HFFc6 (cell line): Measurements from ENCODE around the gene PTPN11. TPM values are rescaled to one million over a fixed set of nuclear protein-coding genes. Genes with fewer than 3 reads are reported as not detected.
"Not testable (repeated sequence)": the region's sequence is repeated elsewhere in the genome, so short reads cannot be mapped to it uniquely, and the experiment has no call there.

Experiments used
- DNase-seq: peaks from one replicate; pipeline ENCODE4 v3.0.0-alpha.2; 2018
- H3K27ac Mint-ChIP-seq: 2 replicates; pipeline ENCODE4 v1.8.0; 2020; ENCODE audit warnings: mild to moderate bottlenecking, mixed read lengths
- H3K27me3 Mint-ChIP-seq: 2 replicates; pipeline ENCODE4 v1.8.0; 2021; ENCODE audit warnings: mild to moderate bottlenecking, moderate library complexity, mixed read lengths; ENCODE audit not compliant: insufficient read depth
- H3K36me3 Mint-ChIP-seq: 2 replicates; pipeline ENCODE4 v1.8.0; 2021; ENCODE audit warnings: low read depth, mixed read lengths
- H3K4me1 Mint-ChIP-seq: 2 replicates; pipeline ENCODE4 v1.8.0; 2020; ENCODE audit warnings: low read depth, mixed read lengths
- H3K4me3 Mint-ChIP-seq: 2 replicates; pipeline ENCODE4 v1.8.0; 2020; ENCODE audit warnings: mild to moderate bottlenecking, moderate library complexity, mixed read lengths
- H3K9me3 Mint-ChIP-seq: 2 replicates; pipeline ENCODE4 v1.8.0; 2020; ENCODE audit warnings: mild to moderate bottlenecking, mixed read lengths
- total RNA-seq, 6 experiments: library from RNA; stranded (reverse); fragmentation: NEBNext Ultra II Directional; extraction: Animal tissue kit (Norgen Biotek cat#: 25700); gene quantifications; 2 replicates in 1 of 6; 3 replicates in 5 of 6; pipeline ENCODE4 v1.2.3, GENCODE V29; 2021
- TF ChIP-seq, protein P1 (sequence below): fragments of 200-600 bp; sonication (generic); IDR thresholded peaks from 2 replicates; pipeline ENCODE4 v1.5.0; 2021; ENCODE audit warnings: antibody characterized with exemption, mild to moderate bottlenecking

Gene PTPN11
- total RNA-seq, 6 experiments from 2014 or later: 132 to 160 (median 144) TPM

DNA sequence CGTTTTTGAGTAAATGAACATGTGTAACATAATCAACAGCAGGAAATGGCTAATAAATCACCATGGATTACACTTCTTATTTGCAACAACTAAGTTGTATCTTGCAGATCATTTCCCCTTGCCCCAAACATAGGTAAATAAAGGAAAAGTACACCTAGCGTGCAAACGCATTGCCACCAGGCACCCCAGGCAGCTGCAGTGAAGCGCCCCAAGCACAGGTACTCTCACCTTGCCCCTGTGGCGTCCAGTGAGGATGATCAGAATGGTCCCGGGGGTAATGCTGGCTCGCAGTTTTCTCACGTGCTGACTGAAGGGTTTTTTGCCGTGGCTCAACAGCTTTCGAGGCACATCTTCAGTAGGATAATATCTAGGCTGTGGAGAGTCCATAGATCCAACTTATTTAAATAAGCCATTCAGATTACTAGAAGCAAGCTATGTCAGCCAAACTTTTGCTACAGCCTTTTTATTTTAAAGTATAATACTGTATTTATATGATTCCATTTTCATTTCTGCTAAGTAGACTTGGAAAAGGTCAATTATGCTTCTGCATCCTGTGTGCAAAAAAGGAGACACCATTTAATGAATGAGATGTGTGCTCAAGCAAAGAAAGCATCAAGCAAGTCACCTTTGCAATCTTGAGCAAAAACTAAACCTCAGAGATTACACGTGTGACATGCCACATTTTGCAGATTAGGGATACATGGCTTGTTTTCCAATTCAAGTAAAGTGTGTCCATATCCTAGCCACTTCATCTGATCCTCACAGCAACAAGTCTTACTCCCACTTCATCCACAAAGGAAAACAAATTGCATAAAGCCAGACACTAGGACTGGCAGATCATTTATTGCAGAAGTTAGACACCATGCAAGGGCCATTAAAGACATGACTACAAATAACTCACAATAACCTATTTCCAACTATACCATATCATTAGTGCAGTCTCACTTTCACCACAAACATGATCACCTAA lies 11.9 kb upstream of the PTPN11 start:
- no peak for DNase-seq
- peak overlapping the region; percentile 99 for H3K27ac Mint-ChIP-seq
- peaks cover 13% of the 10 kb centered on the region for H3K9me3 Mint-ChIP-seq
- H3K36me3 Mint-ChIP-seq: peaks cover 45% of the 10 kb centered on the region
- peak overlapping the region; percentile 99 for H3K4me3 Mint-ChIP-seq
- TF ChIP-seq, protein P1, sequence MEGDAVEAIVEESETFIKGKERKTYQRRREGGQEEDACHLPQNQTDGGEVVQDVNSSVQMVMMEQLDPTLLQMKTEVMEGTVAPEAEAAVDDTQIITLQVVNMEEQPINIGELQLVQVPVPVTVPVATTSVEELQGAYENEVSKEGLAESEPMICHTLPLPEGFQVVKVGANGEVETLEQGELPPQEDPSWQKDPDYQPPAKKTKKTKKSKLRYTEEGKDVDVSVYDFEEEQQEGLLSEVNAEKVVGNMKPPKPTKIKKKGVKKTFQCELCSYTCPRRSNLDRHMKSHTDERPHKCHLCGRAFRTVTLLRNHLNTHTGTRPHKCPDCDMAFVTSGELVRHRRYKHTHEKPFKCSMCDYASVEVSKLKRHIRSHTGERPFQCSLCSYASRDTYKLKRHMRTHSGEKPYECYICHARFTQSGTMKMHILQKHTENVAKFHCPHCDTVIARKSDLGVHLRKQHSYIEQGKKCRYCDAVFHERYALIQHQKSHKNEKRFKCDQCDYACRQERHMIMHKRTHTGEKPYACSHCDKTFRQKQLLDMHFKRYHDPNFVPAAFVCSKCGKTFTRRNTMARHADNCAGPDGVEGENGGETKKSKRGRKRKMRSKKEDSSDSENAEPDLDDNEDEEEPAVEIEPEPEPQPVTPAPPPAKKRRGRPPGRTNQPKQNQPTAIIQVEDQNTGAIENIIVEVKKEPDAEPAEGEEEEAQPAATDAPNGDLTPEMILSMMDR: no peak
- peaks cover 9% of the 10 kb centered on the region for H3K27me3 Mint-ChIP-seq
- H3K4me1 Mint-ChIP-seq: peaks cover 36% of the 10 kb centered on the region

DNA sequence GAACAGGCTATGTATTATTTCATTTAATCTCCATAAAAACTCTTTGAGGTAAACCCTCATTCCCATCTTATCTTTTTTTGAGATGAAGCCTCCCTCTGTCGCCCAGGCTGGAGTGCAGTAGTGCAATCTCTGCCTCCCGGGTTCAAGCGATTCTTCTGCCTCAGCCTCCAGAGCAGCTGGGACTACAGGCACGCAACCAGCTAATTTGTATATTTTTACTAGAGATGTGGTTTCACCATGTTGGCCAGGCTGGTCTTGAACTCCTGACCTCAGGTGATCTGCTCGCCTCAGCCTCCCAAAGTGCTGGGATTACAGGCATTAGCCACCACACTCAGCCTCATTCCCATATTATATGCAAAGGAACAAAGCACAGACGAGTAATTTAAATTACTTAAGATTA lies 11.1 kb upstream of the PTPN11 start:
- H3K27ac Mint-ChIP-seq: peak overlapping the region; percentile 99
- peaks cover 45% of the 10 kb centered on the region for H3K36me3 Mint-ChIP-seq
- H3K27me3 Mint-ChIP-seq, DNase-seq: not testable (repeated sequence)
- peaks cover 36% of the 10 kb centered on the region for H3K4me1 Mint-ChIP-seq
- H3K9me3 Mint-ChIP-seq: peaks cover 13% of the 10 kb centered on the region
- peak overlapping the region; percentile 99 for H3K4me3 Mint-ChIP-seq

DNA sequence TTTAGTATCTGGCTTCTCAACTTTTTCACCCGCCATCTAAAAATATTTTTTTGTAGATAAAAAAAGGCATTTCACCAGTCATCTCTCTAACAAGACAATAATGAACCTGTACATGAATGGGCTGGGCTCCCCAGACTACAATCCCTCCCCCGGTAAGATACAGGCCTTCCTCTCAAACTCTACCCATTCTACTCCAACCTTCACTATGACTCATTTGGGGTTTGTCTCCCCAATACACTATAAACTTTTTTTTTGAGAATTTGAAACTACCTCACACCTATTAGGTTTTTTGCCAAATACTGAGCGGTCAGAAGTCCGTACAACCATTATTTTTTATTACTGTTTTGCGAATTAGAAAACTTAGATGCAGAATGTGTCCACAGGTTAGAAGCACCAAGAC lies 10.1 kb upstream of the PTPN11 start:
- DNase-seq: no peak
- TF ChIP-seq, protein P1: no peak
- H3K4me3 Mint-ChIP-seq: peak overlapping the region; percentile 99
- H3K4me1 Mint-ChIP-seq: peaks cover 36% of the 10 kb centered on the region
- peaks cover 13% of the 10 kb centered on the region for H3K9me3 Mint-ChIP-seq
- peaks cover 9% of the 10 kb centered on the region for H3K27me3 Mint-ChIP-seq
- peaks cover 45% of the 10 kb centered on the region for H3K36me3 Mint-ChIP-seq
- H3K27ac Mint-ChIP-seq: peak overlapping the region; percentile 99

DNA sequence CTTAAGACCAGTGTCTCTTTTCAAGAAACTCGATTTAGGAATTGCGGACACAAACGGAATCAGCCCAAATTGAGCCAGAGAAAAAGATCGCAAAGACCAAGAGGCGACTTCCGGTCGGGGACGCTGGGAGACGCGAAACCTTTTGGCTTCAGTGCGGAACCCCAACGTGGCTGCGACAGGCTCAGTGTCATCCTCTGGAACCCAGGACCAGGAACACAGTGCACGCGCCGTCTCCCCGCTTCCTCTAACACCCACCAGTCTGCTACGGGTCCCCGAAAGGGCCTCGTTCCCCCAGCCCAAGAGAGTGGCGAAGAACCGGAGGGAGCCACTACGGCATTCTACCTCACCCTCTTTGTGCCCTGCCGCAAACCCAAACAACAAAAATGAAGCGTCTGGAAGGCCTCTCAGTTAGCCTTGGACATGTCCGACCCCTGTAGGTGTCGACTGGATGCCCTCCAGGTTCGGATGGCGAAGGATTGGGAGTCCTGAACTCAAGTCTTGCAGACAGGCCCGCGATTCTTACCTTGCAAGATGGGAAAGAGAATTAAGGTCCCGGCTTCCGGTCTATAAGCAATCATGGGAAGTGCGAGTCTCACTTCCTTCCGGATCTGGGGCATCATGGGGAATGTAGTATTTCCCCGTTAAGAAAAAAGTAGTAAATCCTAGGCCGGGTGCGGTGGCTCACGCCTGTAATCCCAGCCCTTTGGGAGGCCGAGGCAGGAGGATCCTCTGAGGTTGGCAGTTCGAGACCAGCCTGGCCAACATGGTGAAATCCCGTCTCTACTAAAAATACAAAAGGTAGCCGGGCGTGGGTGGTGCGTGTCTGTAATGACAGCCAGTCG lies 9.5 kb upstream of the PTPN11 start, which contains the start of gene RPL6:
RPL6 (minus strand) TSS at position 542 of the 842 bp plus-strand sequence. CDS start 949 bp downstream, outside the sequence.
- peaks cover 42% of the 10 kb centered on the region for H3K4me1 Mint-ChIP-seq
- TF ChIP-seq, protein P1: no peak
- peaks cover 13% of the 10 kb centered on the region for H3K9me3 Mint-ChIP-seq
- H3K36me3 Mint-ChIP-seq: peaks cover 45% of the 10 kb centered on the region
- H3K4me3 Mint-ChIP-seq: peak within 1 kb of the TSS; percentile 99
- peaks cover 9% of the 10 kb centered on the region for H3K27me3 Mint-ChIP-seq
- DNase-seq: peak; percentile 90
- H3K27ac Mint-ChIP-seq: peak within 1 kb of the TSS; percentile 99

DNA sequence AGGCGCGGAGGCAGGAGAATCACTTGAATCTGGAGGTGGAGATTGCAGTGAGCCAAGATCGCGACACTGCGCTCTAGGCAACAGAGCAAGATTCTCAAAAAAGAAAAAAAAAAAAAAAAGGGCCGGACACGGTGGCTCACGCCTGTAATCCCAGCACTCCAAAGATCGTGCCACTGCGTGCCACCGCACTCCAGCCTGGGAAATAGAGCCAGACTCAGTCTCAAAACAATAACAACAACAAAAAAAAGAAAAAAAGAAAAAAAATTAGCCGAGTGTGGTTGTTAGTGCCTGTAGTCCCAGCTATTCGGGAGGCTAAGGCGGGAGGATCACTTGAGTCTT lies 8.9 kb upstream of the PTPN11 start:
- TF ChIP-seq, protein P1: no peak
- H3K27me3 Mint-ChIP-seq: peaks cover 9% of the 10 kb centered on the region
- peak overlapping the region; percentile 99; the same call in 1 of the 2 replicates for H3K4me3 Mint-ChIP-seq
- peaks cover 13% of the 10 kb centered on the region for H3K9me3 Mint-ChIP-seq
- peaks cover 42% of the 10 kb centered on the region for H3K4me1 Mint-ChIP-seq
- no peak for DNase-seq
- H3K36me3 Mint-ChIP-seq: peaks cover 41% of the 10 kb centered on the region
- no peak overlapping the region; the same call in 1 of the 2 replicates for H3K27ac Mint-ChIP-seq
